Measurements from ENCODE around the gene SEMA4D.

Gene SEMA4D

DNA sequence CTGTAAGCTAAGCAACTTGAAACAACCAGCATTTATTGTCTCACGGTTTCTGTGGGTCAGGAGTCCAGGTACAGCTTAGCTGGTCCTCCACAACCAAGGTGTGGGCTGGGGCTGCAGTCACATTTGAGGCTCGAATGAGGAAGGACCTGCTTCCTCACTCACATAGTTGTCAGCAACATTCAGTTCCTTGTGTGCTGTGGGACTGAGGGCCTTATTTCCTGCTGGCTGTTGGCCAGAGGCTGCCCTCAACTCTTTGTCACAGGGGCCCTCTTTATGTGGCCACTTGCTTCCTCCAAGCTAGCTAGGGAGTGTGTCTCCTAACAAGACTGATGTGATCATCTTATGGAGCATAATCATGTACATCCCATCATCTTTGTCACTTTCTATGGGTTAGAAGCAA, 29.2 kb upstream of the SEMA4D start:
- no peak for DNase-seq

DNA sequence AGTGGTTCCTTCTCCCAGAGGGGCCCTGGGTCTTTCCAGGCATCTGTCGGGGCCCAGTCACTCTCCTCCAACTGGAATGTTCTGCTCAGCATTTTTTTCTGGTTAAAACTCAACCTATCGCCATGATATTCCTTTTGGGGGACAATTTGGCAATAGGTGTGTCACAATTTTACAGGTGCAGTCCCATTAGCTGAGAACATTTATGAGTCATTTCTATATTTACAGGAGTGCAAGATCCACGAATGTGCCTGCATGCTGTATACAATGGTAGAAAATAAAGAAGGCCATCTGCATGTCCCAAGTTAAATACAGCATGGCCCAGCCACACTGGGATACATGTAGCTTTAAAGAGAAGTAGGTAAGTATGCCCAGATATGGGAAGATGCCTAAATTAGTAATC, 28.8 kb upstream of the SEMA4D start:
- DNase-seq, result no peak

DNA sequence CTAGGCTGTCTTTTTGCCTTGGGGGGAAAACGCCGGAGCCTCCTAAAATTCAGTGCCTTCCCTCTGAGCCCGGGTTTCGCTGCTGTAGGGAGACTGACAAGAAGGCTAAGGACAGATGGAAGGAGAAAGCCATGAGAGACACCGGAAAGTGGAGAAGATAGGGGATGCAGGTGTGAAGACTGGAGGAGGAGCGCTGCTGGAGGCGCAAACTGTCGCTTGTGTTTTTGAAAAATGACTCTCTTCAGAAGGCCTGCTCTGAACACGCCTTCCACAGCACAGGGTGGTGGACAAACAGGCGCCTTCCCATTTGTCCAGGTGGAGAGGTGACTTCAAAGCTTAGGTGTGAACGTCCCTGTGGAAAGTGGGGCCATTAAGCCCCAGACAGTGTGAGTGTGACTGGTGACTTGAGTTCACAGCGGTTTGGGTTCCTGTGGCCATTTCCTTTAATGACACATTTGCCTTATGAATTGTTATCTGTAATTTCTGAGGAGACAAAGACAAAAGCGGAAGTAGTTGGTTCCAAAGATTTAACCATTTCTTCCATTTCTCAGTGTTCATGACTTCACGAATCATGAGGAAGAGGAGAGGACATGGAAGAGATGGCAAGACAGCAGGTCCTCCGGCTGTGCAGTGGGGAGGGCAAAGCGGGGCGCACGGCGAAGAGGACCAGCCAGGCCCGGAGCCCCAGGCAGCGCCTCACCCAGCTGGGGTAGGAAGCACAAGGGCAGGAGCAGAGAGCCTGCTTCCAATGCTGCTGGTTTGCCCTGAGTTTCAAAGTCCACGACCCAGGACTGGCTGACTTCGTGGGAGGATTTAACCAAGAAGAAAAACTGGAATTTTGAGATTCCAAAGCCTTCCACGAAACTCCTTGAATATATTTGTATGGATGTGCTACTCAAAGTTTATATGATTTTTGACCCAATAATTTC, 27.8 kb upstream of the SEMA4D start:
- no peak for DNase-seq

DNA sequence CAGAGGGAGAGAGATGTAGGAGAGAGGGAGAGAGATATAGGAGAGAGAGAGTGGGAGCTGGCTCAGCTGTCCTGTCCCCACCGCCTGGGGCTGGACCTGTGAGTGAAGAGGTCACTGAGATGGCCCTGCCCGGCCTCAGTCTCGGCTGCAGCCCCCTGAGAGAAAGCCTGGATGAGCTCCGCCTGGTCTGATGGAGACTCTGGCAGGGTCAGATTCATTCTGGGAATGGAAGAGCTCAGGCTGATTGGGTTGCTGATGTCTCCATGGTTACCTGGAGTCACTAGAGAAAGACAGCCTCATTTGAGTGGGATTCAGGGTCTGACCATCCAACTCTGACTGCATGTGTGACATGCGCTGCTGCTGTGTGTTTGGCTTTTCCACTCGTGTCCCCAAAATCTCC, 27.1 kb upstream of the SEMA4D start:
- DNase-seq, result no peak

DNA sequence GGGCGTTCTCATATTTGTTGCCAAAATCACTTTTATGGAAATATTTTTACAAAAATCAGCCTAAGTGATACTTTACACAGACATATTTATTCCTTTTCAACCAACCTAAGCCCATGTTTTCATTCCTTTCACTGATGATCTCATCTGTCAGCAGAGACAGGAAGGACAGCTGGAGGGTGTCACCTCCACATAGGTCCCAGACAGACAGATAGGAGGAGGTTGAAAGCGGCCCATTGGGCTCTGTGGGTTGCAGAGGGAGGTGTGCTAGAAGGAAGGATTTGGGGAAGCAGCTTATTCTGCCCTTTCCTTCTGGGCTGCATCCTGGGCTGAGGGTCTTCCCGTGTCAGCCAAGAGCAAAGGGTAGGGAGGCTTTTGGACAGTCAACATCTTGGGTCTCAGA, 26.0 kb upstream of the SEMA4D start:
- peak; percentile 23 for DNase-seq

GRCh38 chr9:89522959-89523285, 25.0 kb upstream of the SEMA4D start:
- no peak for DNase-seq

DNA sequence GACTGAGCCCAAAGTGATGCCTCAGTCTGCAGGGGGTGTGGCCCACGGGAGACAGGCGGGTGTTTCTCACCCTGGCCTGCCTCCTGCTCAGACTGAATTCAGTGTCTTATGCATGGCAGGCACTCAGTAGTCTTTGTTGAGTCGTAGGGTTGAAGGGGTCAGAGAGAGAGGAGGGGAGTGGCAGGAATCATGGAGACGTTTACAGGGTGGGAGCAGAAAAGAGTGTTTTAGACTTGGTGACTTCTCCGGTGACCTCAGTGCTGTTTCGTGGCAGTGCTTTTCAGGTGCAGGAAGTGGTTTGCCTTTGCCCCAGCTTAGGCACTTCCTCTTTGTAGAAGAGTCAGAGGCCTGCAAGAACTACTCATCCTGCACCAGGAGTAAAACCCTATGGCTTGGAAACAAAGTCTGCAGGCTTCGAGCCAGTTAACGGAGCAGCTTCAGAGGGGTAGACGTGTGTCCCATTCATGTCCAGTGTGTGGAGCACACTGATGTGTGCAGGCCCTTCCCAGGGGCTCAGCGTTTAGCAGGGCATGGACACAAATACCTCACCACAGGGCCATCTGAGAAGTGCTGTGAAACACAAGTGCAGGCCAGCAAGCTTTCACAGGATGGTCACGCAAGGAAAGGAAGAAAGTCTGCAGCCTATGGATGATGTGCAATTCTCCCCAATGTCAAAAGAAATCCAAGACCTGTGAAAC, 24.5 kb upstream of the SEMA4D start:
- DNase-seq, result peak; percentile 56

GRCh38 chr9:89519366-89519805, 21.5 kb upstream of the SEMA4D start:
- no peak for DNase-seq

- DNase-seq, result no peak
Observed at GRCh38 chr9:89518466-89519365, 20.8 kb upstream of the SEMA4D start.

GRCh38 chr9:89515416-89515815, 17.5 kb upstream of the SEMA4D start:
- no peak for DNase-seq

DNA sequence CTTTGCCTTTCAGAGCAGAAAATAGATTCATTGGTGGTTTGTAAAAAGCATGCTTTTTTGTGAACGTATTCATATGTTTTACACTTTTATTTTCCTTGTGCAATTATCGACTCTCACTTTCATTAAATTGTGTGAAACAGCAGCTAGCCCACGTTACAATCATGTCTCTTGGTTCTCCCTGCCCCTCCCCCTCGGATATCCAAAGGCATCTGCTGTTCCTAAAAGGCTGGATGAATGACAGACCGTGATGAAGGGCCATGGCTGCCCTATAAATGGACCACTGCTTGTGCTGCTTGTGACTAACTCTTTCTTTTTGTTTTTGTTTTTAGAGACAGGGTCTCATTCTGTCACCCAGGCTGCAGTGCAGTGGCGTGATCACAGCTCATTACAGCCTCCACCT, 17.0 kb upstream of the SEMA4D start:
- DNase-seq, result no peak

DNA sequence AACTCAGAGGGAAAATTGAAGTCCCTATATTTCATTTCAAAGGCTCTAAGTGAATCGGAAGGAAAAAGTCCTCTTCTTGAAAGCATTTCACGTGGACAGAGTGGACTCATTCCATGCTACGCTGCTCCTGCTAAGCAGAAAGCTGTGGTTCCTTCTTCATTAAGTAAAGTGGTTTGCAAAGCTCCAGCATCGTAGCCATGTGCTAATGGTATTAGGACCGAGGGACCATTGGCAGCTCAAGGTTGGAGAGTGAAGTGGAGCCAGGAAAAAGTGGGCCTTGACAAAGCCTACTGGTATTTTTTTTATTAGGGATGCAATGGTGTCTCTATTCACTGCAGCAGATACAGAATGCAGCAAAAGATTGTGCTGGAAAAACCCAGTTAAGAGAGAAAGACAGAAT, 16.4 kb upstream of the SEMA4D start:
- DNase-seq, result no peak

- DNase-seq, result no peak
Observed at GRCh38 chr9:89513837-89514236, 15.9 kb upstream of the SEMA4D start.

- DNase-seq, result no peak
Observed at GRCh38 chr9:89512382-89512781, 14.5 kb upstream of the SEMA4D start.

GRCh38 chr9:89508951-89509615, 11.2 kb upstream of the SEMA4D start:
- no peak for DNase-seq

- no peak for DNase-seq
Observed at GRCh38 chr9:89505911-89506310, 8.0 kb upstream of the SEMA4D start.

GRCh38 chr9:89505048-89505447, 7.1 kb upstream of the SEMA4D start:
- no peak for DNase-seq

GRCh38 chr9:89502671-89503070, 4.8 kb upstream of the SEMA4D start:
- DNase-seq, result no peak

- no peak for DNase-seq
Observed at GRCh38 chr9:89502038-89502601, 4.2 kb upstream of the SEMA4D start.

DNA sequence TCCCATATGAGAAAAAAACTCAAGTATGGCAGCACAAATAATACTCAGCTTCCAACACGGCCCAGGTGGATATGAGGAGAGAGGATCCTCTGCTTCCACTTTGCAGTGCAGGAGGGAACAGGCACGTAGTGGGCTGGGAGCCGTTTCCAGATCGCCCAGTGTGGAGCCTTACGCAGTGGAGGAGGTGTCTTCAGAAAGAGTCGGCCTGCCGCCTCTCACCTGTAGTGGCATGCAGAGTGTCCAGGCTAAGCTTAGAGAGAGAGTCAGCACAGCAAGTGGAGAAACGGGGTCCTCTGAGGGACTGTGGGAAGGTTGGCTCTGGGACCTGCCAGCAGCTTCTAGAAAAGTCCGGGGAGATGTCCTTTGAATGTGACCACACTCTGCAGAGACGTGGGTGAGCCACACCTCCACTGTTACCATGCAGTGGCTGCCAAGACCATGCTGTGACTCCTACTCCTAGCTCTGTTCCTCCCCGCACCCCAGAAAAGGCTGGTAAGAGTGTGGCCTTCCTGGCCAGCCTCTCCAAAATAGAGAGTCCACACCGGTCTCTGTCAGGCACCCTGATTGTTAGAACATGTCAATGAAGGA, 3.5 kb upstream of the SEMA4D start:
- no peak for DNase-seq

DNA sequence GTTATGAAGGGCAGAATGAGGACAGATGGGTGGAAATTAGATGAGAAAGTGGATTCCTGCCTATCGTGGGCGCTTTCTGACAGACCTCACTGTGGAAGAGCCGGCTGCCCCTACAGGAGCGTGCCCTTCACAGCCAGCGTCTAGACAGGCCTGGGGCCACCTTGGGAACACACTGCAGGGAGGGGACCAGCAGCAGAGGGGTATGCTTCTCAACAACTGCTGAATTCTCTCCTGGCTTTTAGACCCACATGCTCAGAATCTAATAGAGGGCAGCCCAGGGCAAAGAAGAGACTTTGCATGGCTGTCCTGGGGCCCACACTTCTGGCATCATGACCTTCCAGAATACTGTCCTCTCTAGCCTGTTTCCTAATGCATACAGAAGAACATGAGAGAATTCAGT, 2.1 kb upstream of the SEMA4D start:
- no peak for DNase-seq

GRCh38 chr9:89498852-89499480, 1.1 kb upstream of the SEMA4D start:
- no peak for DNase-seq
